Suppressor macrophage treated with lipopolysaccharide for 4 hours (primary cell): ENCODE results near the gene SH3RF3.

Source experiments
- DNase-seq: peaks from one replicate; pipeline ENCODE4 v3.0.0-alpha.2; 2020

SH3RF3 gene

GRCh38 chr2:109141006-109141600 is 12.1 kb downstream of the SH3RF3 start:
- no peak for DNase-seq

GRCh38 chr2:109141727-109142283 is 12.8 kb downstream of the SH3RF3 start:
- DNase-seq, result no peak

- no peak for DNase-seq
Observed at GRCh38 chr2:109142416-109143210, 13.6 kb downstream of the SH3RF3 start.

- DNase-seq, result no peak
Observed at GRCh38 chr2:109143214-109144187, 14.5 kb downstream of the SH3RF3 start.

- DNase-seq, result no peak
Observed at GRCh38 chr2:109144271-109144670, 15.3 kb downstream of the SH3RF3 start.

- no peak for DNase-seq
Observed at GRCh38 chr2:109144721-109145120, 15.7 kb downstream of the SH3RF3 start.

- no peak for DNase-seq
Observed at GRCh38 chr2:109145286-109145685, 16.3 kb downstream of the SH3RF3 start.

GRCh38 chr2:109147405-109147804 is 18.4 kb downstream of the SH3RF3 start:
- no peak for DNase-seq

- no peak for DNase-seq
Observed at GRCh38 chr2:109148117-109148746, 19.2 kb downstream of the SH3RF3 start.

- DNase-seq, result no peak
Observed at GRCh38 chr2:109148991-109149645, 20.1 kb downstream of the SH3RF3 start.

GRCh38 chr2:109150559-109150958 is 21.6 kb downstream of the SH3RF3 start:
- DNase-seq, result no peak

- no peak for DNase-seq
Observed at GRCh38 chr2:109151519-109151918, 22.5 kb downstream of the SH3RF3 start.

- DNase-seq, result no peak
Observed at GRCh38 chr2:109153005-109153784, 24.2 kb downstream of the SH3RF3 start.

- no peak for DNase-seq
Observed at GRCh38 chr2:109153807-109154206, 24.8 kb downstream of the SH3RF3 start.

GRCh38 chr2:109154226-109154625 is 25.2 kb downstream of the SH3RF3 start:
- DNase-seq, result no peak

GRCh38 chr2:109155553-109156451 is 26.8 kb downstream of the SH3RF3 start:
- DNase-seq, result no peak

GRCh38 chr2:109157563-109158105 is 28.6 kb downstream of the SH3RF3 start:
- DNase-seq, result no peak

GRCh38 chr2:109158237-109158636 is 29.2 kb downstream of the SH3RF3 start:
- no peak for DNase-seq

- DNase-seq, result no peak
Observed at GRCh38 chr2:109159096-109159495, 30.1 kb downstream of the SH3RF3 start.
